Endometrium (tissue), 2 donors: ENCODE measurements around the gene RNF19B.

Source experiments
- FAIRE-seq: peaks from 2 replicates; lab custom pipeline; 2012; peaks lifted over from hg19 to GRCh38; lab: Jason Lieb, UNC
- donor health status: control.
- donor health status: control.

Gene RNF19B

DNA sequence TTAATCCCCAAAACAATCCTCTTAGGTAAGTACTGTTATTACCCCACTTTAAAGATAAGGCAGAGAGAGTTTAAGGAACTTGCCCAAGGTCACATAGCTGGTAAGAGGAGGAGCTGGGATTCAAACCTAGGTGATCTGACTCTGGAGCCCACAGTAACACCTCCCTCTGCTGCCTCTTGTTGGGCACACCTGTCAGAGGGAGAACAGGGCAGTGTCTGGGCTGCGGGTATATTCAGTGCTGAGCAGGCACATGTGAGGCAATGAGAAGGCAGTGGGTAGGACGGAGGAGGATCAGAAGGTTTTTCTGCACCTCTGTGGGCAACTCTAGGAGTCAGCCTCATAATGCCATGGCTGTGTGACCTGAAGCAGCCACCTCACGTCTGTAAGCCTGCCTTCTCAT lies 76.5 kb downstream of the RNF19B start:
- FAIRE-seq: no peak

DNA sequence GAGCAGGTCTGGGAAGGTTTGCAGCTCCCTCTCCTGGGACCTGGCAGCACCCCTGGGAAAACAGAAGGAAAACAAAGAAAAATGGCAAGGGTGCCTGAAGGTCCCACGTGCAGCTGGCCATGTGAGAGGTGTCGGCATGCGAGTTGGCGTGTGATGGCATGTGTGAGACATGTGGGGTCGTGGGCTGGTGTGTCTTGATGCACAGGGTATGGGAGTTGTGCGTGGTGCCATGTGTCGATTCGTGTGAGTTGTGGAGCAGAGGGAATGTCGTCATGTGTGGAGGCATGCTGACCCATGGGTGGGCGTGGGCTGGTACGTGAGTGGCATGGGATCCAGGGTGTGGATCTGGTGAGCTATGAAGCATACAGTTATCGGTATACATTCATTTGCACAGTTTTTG lies 77.0 kb downstream of the RNF19B start:
- FAIRE-seq: no peak

GRCh38 chr1:32886828-32887414 lies 77.7 kb downstream of the RNF19B start:
- FAIRE-seq: no peak
